NCI-H82 treated with DMSO at 0.1 percent for 48 hours (cell line): Measurements from ENCODE around the gene AHRR.
"Not testable (repeated sequence)": the region's sequence is repeated elsewhere in the genome, so short reads cannot be mapped to it uniquely, and the experiment has no call there.

Experiments
- DNase-seq: peaks from one replicate; lab custom pipeline; 2025; ENCODE audit not compliant: unreplicated experiment; lab: John Stamatoyannopoulos, UW

AHRR gene

GRCh38 chr5:483011-483410 lies 161.5 kb downstream of the AHRR start:
- no peak for DNase-seq

- DNase-seq, result no peak
Measured at GRCh38 chr5:483434-484140, 162.1 kb downstream of the AHRR start.

GRCh38 chr5:484556-484955 lies 163.0 kb downstream of the AHRR start:
- DNase-seq, result no peak

GRCh38 chr5:485113-485945 lies 163.8 kb downstream of the AHRR start:
- DNase-seq, result no peak

GRCh38 chr5:485946-486491 lies 164.5 kb downstream of the AHRR start:
- no peak for DNase-seq

- DNase-seq, result not testable (repeated sequence)
Measured at GRCh38 chr5:486597-486996, 165.1 kb downstream of the AHRR start.
